Measurements from ENCODE around the gene PAPOLB. TPM values are rescaled to one million over a fixed set of nuclear protein-coding genes. Genes with fewer than 3 reads are reported as not detected.

The PAPOLB gene
- total and polyA plus RNA-seq, 2 donors (not counting 3 experiments of a cell fraction or from before 2014, with no cell fraction given): 0.07 TPM; not detected in 1

- Histone ChIP-seq H3K36me3 (ENCODE audit: control insufficient read depth in 2 of 2, extremely low read depth in 1 of 2, insufficient read depth in 2 of 2, low read length in 2 of 2) (no peaks in the 10 kb centered on the region), H3K4me3 (replicated peaks in 1 of 3; ENCODE audit: insufficient read depth in 1 of 3, low read depth in 1 of 3, low read length in 3 of 3) (no peak overlapping the region), H3K4me2 (ENCODE audit: insufficient read depth, low read length) (no peak overlapping the region), H3K4me1 (ENCODE audit: control insufficient read depth, extremely low read depth, insufficient read depth, low read length) (no peaks in the 10 kb centered on the region), H3K27ac (ENCODE audit: insufficient read depth, low read depth, low read length) (no peak overlapping the region), H3K9ac (replicated peaks; ENCODE audit: extremely low read depth, insufficient read depth, low read length) (no peak overlapping the region), H3K9me3 (replicated peaks; ENCODE audit: control insufficient read depth, insufficient read depth, low read length) (no peaks in the 10 kb centered on the region), H2AFZ (ENCODE audit: low read depth, low read length) (no peak overlapping the region), H3K9me1 (replicated peaks; ENCODE audit: control insufficient read depth, extremely low read depth, insufficient read depth, low read length) (no peaks in the 10 kb centered on the region), H3K79me2 (ENCODE audit: control insufficient read depth, insufficient read depth, low read length) (no peaks in the 10 kb centered on the region), H4K20me1 (replicated peaks; ENCODE audit: control insufficient read depth, extremely low read depth, insufficient read depth, low read length) (no peaks in the 10 kb centered on the region), H3K27me3 (ENCODE audit: control insufficient read depth in 2 of 2, insufficient read depth in 2 of 2, low read length in 2 of 2) (no peaks in the 10 kb centered on the region)
- no TSS peak for BruUV-seq (replicated peaks)
- intact Hi-C loops (cut with micrococcal nuclease) (no loop called here), dilution Hi-C loops (cut with MboI; ENCODE audit: extremely low pct_ligation_motif_present, low sequenced_read_pairs) (no loop called here)
- FAIRE-seq (no peak), DNase-seq (ENCODE audit: low read depth, low spot score) (no peak)
- CTCF ChIA-PET: no interaction called here
- TF ChIP-seq MAX (IDR thresholded peaks at IDR 0.05; ENCODE audit: insufficient read depth, insufficient read length) (no peak), MYC (IDR thresholded peaks at IDR 0.05; ENCODE audit: low read depth, low read length) (no peak), JUN (IDR thresholded peaks at IDR 0.05; ENCODE audit: borderline replicate concordance, insufficient read depth, insufficient read length, low read depth) (no peak), POLR2A (IDR thresholded peaks at IDR 0.05; ENCODE audit: low read depth, low read length) (no peak), CTCF (IDR thresholded peaks at IDR 0.05; ENCODE audit: extremely low read depth in 1 of 2, insufficient read depth in 1 of 2, low read depth in 1 of 2, low read length in 2 of 2) (no peak), GATA2 (IDR thresholded peaks at IDR 0.05; ENCODE audit: insufficient read depth, insufficient read length, low read depth, low read length) (no peak), POLR2AphosphoS5 (IDR thresholded peaks at IDR 0.05; ENCODE audit: insufficient read depth, low read depth, low read length) (no peak), EZH2 (IDR thresholded peaks at IDR 0.05; ENCODE audit: borderline replicate concordance, low read depth, low read length, severe bottlenecking) (no peak), FOS (IDR thresholded peaks at IDR 0.05; ENCODE audit: borderline replicate concordance, insufficient read depth, low read length) (no peak)
- POLR2A ChIA-PET: no interaction called here
These were observed 37.6 kb downstream of the PAPOLB start for GRCh38 chr7:4824120-4824775.
